EH (cell line): ENCODE results near the gene BRD7.

ENCODE experiments used
- DNase-seq: peaks from one replicate; pipeline ENCODE4 v3.0.0-alpha.2; 2015; ENCODE audit warnings: low read depth

BRD7 gene

GRCh38 chr16:50289950-50290764 lies 78.6 kb downstream of the BRD7 start:
- no peak for DNase-seq

- DNase-seq: no peak
Observed at GRCh38 chr16:50288920-50289319, 79.9 kb downstream of the BRD7 start.

GRCh38 chr16:50288026-50288425 lies 80.8 kb downstream of the BRD7 start:
- no peak for DNase-seq

DNA sequence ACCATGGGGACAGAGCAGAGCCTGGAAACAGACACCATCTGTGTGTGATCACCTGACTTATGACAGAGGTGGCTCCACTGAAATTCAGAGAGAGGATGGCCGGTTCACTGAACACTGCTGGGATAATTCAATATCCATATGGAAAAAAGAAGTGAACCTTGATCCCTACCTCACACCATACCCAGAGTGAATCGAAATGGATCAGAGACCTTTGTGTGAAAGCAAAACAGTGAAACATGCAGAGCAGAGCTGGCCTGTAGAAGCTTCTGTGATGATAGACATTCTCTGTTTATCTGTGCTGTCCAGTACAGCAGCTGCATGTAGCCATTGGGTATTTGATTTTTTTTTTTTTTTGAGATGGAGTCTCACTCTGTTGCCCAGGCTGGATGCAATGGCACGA lies 82.1 kb downstream of the BRD7 start:
- no peak for DNase-seq

DNA sequence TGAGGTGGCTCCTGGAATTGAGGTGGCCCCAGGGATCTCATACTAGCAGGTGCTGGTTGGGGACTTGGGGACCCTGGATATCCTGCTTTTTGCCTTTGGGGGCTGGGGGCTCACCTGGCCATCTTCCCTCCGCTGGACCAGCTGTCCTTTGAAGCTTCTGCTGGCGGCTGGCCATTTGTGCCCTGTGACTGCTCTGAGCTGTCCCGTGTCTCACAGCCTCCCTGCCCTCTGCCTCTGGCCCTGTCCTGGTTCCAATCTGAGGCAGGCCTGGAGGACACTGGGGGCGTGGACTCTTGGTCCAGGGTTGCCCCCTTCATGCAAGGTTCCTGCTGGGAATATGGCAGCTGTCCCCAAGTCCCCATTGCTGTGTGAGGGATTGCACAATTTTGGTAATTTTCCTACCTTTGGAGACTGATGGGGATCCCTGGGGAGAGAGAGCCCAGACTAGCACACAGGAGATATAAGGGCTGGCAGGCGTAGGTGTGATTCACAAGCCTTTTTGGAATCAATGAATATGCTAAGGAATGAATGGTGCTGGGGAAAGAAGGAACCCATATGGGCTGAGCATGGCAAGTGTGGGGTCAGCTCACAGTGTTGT lies 83.3 kb downstream of the BRD7 start:
- DNase-seq: no peak

GRCh38 chr16:50284131-50284911 lies 84.5 kb downstream of the BRD7 start:
- DNase-seq: no peak

GRCh38 chr16:50282955-50283631 lies 85.7 kb downstream of the BRD7 start:
- no peak for DNase-seq

DNA sequence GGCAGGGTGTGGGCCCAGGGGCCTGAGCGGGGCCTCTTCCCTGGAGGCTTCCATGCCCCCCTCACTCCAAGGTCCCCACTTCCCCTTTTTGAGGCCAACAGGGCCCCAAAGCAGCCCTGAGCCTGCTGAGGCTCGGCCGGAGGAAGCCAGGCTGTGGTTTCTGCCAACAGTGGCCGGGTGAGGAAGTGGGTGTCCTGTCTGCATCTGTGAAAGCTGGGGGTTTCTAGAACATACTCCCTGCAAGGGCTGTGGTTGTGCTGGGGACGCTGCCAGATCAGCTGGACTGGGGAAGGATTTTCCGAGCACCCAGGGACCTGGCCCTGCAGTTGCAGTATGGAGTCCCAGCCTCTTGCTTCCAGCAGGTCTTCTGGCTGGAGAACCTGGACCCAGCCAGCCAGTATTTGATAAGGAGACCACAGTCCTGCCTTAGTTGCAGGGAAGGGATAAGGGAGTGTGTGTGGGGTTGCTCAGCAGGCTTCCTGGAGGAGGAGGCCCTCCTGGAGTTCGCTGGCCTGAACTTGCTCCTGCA lies 86.7 kb downstream of the BRD7 start:
- no peak for DNase-seq

DNA sequence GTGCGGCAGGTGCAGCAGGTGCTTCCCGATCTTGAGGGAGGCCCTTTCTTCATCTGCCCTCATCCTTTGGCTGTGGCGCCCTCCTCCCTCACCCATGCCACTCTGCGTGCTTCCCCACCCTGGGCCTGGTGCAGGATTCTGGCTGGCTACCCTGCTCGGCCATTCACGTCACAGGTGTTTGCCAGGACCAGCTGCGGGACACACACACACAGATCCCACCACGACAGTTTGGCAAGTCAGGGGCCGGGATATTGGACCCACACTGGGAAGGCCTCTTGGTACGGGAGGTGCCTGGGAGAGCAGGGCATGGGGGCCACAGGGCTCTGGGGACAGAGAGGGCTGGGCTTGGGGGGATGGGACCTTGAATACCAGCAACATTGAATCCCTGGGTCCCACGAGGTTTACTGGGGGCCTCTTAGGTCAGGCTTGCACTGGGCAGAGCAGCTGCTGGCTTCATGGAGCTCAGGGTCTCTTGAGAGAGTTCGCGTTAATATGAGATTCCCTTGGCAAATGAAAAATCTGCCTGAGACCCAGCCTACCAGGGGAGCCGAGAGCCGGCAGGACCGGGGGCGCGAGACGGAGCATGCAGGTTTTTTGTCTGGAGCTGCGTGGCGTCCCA lies 87.3 kb downstream of the BRD7 start:
- no peak for DNase-seq

DNA sequence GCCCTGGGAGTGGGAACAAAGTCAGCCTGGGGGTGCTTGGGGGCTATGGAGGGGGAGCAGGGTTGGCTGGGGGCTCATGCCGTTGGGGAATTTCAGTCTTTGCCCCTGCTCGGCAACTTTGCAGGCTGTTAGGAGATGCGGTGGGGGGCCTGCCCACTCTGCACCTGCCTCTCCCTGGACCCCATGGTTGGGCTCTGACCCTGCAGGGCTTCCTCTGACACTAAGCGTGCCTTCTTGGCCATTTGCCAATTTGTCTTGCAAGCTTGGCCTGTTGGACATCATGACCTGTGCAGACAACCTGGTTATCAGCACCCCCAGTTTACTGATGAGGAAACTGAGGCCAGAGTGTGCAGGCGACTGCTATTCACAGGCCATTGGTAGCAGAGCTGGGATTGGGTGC lies 87.9 kb downstream of the BRD7 start:
- DNase-seq: no peak

DNA sequence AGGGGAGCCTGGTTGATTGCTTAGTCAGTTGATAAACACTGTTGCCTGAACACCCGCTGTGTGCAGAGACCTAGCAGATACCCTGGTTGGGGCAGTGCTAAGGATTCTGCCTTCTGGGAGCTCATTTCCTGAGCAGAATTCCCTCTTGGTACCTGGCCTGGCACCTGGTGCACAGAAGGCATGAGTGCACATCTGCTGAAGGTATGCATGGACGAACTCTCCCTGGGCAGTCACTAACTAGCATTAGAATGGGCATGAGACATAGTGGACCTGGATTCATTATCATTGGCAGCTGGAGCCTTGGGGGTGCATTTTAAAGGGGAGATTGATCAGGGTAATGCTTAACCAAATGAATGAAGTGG lies 89.3 kb downstream of the BRD7 start:
- no peak for DNase-seq

DNA sequence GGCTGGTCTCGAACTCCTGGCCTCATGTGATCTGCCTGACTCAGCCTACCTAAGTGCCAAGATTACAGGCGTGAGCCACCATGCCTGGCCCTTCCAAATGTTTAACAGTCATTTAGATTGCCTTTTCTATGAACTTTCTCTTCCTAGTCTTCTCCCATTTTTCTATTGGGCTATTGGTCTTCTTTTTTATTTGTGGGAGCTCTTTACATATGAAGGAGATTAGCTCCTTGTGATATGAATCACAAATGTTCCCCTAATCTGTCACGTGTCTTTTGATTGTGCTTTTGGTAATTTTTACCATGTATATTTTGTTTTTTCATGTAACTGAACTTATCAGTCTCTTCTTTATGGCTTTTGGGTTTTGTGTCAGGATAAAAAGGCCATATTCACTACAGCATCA lies 90.5 kb downstream of the BRD7 start:
- no peak for DNase-seq

- no peak for DNase-seq
Observed at GRCh38 chr16:50276801-50277555, 91.8 kb downstream of the BRD7 start.

GRCh38 chr16:50276326-50276640 lies 92.5 kb downstream of the BRD7 start:
- DNase-seq: no peak

DNA sequence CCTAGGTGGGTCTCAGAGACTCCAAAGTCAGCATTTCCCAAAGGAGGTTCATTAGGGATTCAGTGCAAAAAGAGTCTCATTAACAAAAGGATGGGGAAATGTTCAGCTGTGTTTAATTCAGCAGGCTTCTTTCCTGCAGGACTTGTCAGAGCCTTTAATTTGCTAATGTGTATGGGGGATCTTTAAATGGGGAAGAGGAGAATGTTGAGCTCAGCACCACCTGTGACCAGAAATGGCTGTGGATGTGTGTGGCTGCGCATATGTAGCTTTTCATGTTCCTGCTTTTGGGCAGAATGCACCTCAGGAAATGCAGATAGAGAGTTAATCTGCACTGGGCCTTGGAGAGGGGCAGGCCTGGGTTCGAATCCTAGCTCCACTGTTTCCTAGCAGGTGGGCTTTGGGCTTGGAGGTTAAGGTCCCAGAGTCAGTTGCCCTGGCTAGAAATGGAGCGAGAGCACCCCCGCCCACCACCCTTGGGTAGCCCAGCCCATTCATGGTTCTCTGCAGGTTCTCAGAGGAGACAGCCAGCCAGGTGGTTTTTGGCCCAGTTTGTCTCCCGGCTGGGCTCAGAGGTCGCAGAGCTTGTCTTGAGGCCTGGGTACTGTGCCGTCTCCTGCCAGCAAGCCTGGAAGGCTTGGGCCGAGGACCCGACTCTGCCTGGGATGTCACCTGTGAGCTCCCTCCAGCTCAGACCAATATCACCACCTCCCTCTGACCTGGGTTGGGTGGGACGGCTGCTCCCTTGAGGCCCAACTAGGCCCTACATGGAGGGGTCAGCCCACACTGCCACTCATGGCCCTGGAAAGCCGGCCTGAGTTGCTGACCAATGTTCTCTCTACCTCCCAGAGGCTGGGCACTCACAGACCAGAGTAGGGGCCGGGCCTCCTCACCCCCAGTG lies 93.1 kb downstream of the BRD7 start:
- DNase-seq: no peak

GRCh38 chr16:50275098-50275415 lies 93.7 kb downstream of the BRD7 start:
- DNase-seq: no peak

GRCh38 chr16:50274326-50275097 lies 94.3 kb downstream of the BRD7 start:
- DNase-seq: no peak

DNA sequence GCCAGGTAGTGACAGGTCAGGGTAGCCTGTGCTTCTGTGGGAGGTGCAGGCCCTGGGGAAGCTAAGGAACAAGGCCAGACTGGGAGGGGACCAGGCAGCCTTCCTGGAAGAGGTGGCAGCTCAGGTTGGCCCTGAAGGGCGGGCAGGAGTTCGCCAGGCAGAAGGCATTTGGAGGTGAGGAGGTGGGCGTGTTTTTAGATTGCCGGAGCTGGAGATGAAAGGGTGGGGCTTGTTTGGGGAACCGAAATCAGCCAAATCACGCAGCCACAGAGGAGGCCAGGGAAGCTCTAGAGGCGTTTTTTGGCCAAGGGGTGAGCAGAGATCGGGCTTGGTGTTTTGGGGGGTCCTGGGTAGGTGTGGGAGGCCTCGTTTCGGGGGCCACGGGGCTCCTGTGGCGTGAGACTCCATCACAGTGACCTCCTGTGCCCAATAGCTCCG lies 94.9 kb downstream of the BRD7 start:
- no peak for DNase-seq

GRCh38 chr16:50273382-50273690 lies 95.5 kb downstream of the BRD7 start:
- DNase-seq: no peak
